ENCODE measurements around the gene OR51T1.

DNA sequence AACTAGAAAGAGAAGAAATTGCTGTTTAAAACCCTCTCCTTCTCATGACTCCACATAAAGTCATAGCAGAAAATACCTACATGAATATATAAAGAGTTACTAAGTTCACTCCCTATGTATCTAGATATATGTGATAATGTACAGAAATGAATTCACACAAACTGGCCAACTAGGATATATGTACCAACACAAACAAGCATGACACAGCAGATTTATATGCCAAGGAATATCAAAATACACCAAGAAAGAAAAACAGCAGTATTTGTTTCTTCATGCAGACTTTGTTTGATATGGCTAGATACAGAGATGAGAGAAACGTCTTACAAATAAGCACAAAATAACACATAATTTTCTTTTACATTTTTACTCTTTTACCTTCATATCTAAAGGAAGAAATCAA lies 40.6 kb downstream of the OR51T1 start:
- TF ChIP-seq, protein P1, sequence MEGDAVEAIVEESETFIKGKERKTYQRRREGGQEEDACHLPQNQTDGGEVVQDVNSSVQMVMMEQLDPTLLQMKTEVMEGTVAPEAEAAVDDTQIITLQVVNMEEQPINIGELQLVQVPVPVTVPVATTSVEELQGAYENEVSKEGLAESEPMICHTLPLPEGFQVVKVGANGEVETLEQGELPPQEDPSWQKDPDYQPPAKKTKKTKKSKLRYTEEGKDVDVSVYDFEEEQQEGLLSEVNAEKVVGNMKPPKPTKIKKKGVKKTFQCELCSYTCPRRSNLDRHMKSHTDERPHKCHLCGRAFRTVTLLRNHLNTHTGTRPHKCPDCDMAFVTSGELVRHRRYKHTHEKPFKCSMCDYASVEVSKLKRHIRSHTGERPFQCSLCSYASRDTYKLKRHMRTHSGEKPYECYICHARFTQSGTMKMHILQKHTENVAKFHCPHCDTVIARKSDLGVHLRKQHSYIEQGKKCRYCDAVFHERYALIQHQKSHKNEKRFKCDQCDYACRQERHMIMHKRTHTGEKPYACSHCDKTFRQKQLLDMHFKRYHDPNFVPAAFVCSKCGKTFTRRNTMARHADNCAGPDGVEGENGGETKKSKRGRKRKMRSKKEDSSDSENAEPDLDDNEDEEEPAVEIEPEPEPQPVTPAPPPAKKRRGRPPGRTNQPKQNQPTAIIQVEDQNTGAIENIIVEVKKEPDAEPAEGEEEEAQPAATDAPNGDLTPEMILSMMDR (IDR thresholded peaks at IDR 0.05; ENCODE audit: low read depth, low read length) = no peak
- no peak for TF ChIP-seq EZH2phosphoT487 (IDR thresholded peaks at IDR 0.05; ENCODE audit: low read depth)
